Suppressor macrophage treated with lipopolysaccharide for 1 hour (primary cell): ENCODE results near the gene BRD9.
"Not testable (repeated sequence)": the region's sequence is repeated elsewhere in the genome, so short reads cannot be mapped to it uniquely, and the experiment has no call there.

Source experiments
- DNase-seq, 3 donors: peaks; one replicate each; pipeline ENCODE4 v3.0.0-alpha.2; 2020 to 2022

Gene BRD9

GRCh38 chr5:856531-857425 lies 35.8 kb downstream of the BRD9 start:
- no peak for DNase-seq

- DNase-seq = no peak
These were observed 36.6 kb downstream of the BRD9 start for GRCh38 chr5:855771-856530.

GRCh38 chr5:854966-855743 lies 37.4 kb downstream of the BRD9 start:
- no peak for DNase-seq

GRCh38 chr5:854217-854616 lies 38.4 kb downstream of the BRD9 start:
- no peak for DNase-seq

- not testable (repeated sequence) for DNase-seq
These were observed 39.0 kb downstream of the BRD9 start for GRCh38 chr5:853416-854090.

- no peak for DNase-seq
These were observed 39.9 kb downstream of the BRD9 start for GRCh38 chr5:852431-853401.

GRCh38 chr5:852018-852417 lies 40.6 kb downstream of the BRD9 start:
- no peak for DNase-seq

GRCh38 chr5:851553-851952 lies 41.0 kb downstream of the BRD9 start:
- DNase-seq = no peak

- no peak for DNase-seq
These were observed 41.5 kb downstream of the BRD9 start for GRCh38 chr5:851076-851475.

GRCh38 chr5:850511-851006 lies 42.0 kb downstream of the BRD9 start, which contains the start of gene ZDHHC11:
ZDHHC11 (minus strand) TSS chr5:850986; CDS start chr5:850602, 384 bp downstream.
- no peak for DNase-seq

GRCh38 chr5:849651-850301 lies 42.8 kb downstream of the BRD9 start:
- no peak for DNase-seq

GRCh38 chr5:848671-849111 lies 43.9 kb downstream of the BRD9 start:
- no peak for DNase-seq

GRCh38 chr5:847736-848135 lies 44.9 kb downstream of the BRD9 start:
- not testable (repeated sequence) for DNase-seq

- not testable (repeated sequence) for DNase-seq
These were observed 45.4 kb downstream of the BRD9 start for GRCh38 chr5:847212-847611.

GRCh38 chr5:846602-847091 lies 46.0 kb downstream of the BRD9 start:
- DNase-seq = not testable (repeated sequence)

- not testable (repeated sequence) for DNase-seq
These were observed 46.7 kb downstream of the BRD9 start for GRCh38 chr5:845676-846601.

GRCh38 chr5:845031-845675 lies 47.4 kb downstream of the BRD9 start:
- not testable (repeated sequence) for DNase-seq

GRCh38 chr5:844426-844825 lies 48.2 kb downstream of the BRD9 start:
- not testable (repeated sequence) for DNase-seq
